HepG2 (cell line): ENCODE data around the gene COPE. TPM values are rescaled to one million over a fixed set of nuclear protein-coding genes. Genes with fewer than 3 reads are reported as not detected.

Source experiments
- AGO2 ChIP-seq: fragments of 200-400 bp; formaldehyde crosslinking; optimal IDR thresholded peaks from 2 replicates; pipeline ENCODE3; 2017; ENCODE audit warnings: mild to moderate bottlenecking, low read depth, low read length, moderate library complexity
- GRHL1 ChIP-seq: sonication (generic); formaldehyde crosslinking; conservative IDR thresholded peaks from 2 replicates; pipeline ENCODE4 v1.8.0; 2022; ENCODE audit warnings: missing genetic modification reagents
- NFYB ChIP-seq: sonication (generic); formaldehyde crosslinking; IDR thresholded peaks from 2 replicates; pipeline ENCODE4 v1.4.0; 2020; ENCODE audit warnings: missing genetic modification reagents
- ZBTB25 ChIP-seq: IDR thresholded peaks from 2 replicates; pipeline ENCODE4 v1.6.1; 2018; ENCODE audit warnings: missing genetic modification reagents
- ZBTB40 ChIP-seq, 2 experiments: fragments of 450-650 bp in 1 of 2; sonication (generic) in 1 of 2; formaldehyde crosslinking in 1 of 2; IDR thresholded peaks; 2 replicates each; pipeline versions ENCODE4 v1.6.1 to v1.8.0; 2016 to 2022; ENCODE audit warnings: antibody characterized with exemption in 1 of 2, mild to moderate bottlenecking in 1 of 2, missing genetic modification reagents in 1 of 2
- ZNF142 ChIP-seq: sonication (generic); formaldehyde crosslinking; IDR thresholded peaks from 2 replicates; pipeline ENCODE4 v1.4.0; 2020; ENCODE audit warnings: missing genetic modification reagents
- polyA plus RNA-seq, 8 experiments: library from polyadenylated mRNA; depleted of rRNA in 3 of 8; stranded (reverse) in 7 of 8; unstranded in 1 of 8; fragments of >200 nt; fragmentation: Illumina TruSeq in 4 of 8; extraction: Trizol in 4 of 8; gene quantifications; 2 replicates each; pipeline versions ENCODE4 v1.2.1 to v1.2.3, GENCODE V29; 2011 to 2016; ENCODE audit warnings: low read depth in 4 of 8, missing spikeins in 1 of 8, mixed read lengths in 1 of 8; ENCODE audit not compliant: insufficient read depth in 1 of 8
- total RNA-seq, 5 experiments: library from RNA; depleted of rRNA; stranded (reverse); fragments of >200 nt; fragmentation: Illumina TruSeq; extraction: Trizol; gene quantifications; 2 replicates each; pipeline ENCODE4 v1.2.3, GENCODE V29; 2016; ENCODE audit warnings: low read depth in 1 of 5

COPE gene
- total and polyA plus RNA-seq, 2 of the 13 experiments (the other 11 are each of a cell fraction or from before 2014, with no cell fraction given): 189 to 205 TPM

- TF ChIP-seq AGO2 (peak; percentile 70), NFYB (CRISPR knock-in tag) (peak; percentile 98), GRHL1 (CRISPR knock-in tag) (no peak), ZBTB25 (peak; percentile 45), ZBTB40 (IDR thresholded peaks at IDR 0.05) (peak; percentile 81), ZBTB40 (CRISPR knock-in tag; IDR thresholded peaks at IDR 0.05) (peak; percentile 61; the same call in 1 of the 2 replicates), ZNF142 (0 out of 2 replicates have a peak, but pooled peaks have one; percentile 53)
These were observed at the start of gene COPE, which contains the start of gene DDX49 (continued) for GRCh38 chr19:18919086-18919899.
